ENCODE data around the gene HYAL3. TPM values are rescaled to one million over a fixed set of nuclear protein-coding genes. Genes with fewer than 3 reads are reported as not detected.

HYAL3 gene
- total and polyA plus RNA-seq, 2 of the 8 experiments (the other 6 are each of a cell fraction or from before 2014, with no cell fraction given): 3.2 to 12.2 TPM

DNA sequence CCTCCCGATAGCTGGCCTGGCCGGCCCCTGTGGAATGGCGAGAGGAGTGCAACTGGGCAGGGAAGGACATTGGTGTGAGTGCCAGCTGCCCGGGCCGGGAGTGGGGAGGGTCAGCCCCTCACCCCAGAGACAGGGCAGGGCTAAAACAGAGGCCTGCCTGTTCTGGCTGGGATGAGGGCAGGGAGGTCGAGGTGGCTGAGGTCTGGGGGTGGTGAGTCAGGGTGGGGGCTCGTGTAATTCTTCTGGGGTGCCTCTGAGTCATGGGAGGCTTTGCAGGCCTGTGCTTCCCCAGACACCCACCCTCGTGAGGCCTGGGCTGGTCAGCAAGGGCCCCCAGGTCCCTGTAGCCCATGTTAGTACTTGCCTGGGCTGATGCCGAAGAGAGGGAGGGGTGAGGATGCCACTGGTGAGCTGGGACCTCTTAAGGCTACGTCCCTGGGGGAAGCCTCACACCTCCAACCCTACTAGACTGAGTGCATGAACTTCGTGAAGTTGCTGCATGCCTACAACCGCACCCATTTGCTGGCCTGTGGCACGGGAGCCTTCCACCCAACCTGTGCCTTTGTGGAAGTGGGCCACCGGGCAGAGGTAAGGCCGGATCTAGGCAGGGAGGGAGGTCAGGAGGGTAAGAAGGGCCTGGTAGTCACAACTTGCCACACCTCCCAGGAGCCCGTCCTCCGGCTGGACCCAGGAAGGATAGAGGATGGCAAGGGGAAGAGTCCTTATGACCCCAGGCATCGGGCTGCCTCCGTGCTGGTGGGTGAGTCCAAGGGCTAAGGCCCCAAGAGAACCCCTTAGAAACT lies 28.6 kb downstream of the HYAL3 start:
- Histone ChIP-seq H2BK5ac (ENCODE audit: low read depth, low read length) (peak overlapping the region; percentile 39; the same call in 1 of the 2 replicates), H3K18ac (ENCODE audit: extremely low read depth, low read length) (no peak overlapping the region), H3K4me2 (ENCODE audit: insufficient read depth in 1 of 2, low read depth in 2 of 2, low read length in 2 of 2) (no peak overlapping the region), H3K27ac (ENCODE audit: low read depth, low read length) (no peak overlapping the region), H2AK5ac (ENCODE audit: low read depth, low read length) (no peak overlapping the region; the same call in none of the 2 replicates), H4K91ac (replicated peaks; ENCODE audit: insufficient read length, low read length) (no peak overlapping the region), H3K79me2 (ENCODE audit: control insufficient read depth in 1 of 2, insufficient read depth in 2 of 2, low read length in 2 of 2) (no peaks in the 10 kb centered on the region), H3K9ac (replicated peaks in 1 of 4; ENCODE audit: extremely low read depth in 1 of 4, low read depth in 3 of 4, low read length in 3 of 4) (no peak overlapping the region), H2BK20ac (ENCODE audit: low read length) (0 out of 2 replicates have a peak overlapping the region, but pooled peaks have one; percentile 61), H4K8ac (ENCODE audit: extremely low read depth, insufficient read depth, low read length) (no peak overlapping the region; the same call in 1 of the 2 replicates), H3K4me1 (replicated peaks in 1 of 4; ENCODE audit: control insufficient read depth in 3 of 4, insufficient read depth in 4 of 4, low read length in 3 of 4) (peaks cover 0 to 42% (median 33%) of the 10 kb centered on the region in 4 experiments; a peak in 6 of 7 replicates), H3K79me1 (ENCODE audit: low read depth, low read length) (no peaks in the 10 kb centered on the region), H4K20me1 (replicated peaks in 1 of 2; ENCODE audit: control insufficient read depth in 1 of 2, insufficient read depth in 2 of 2, low read length in 2 of 2) (peaks cover 0 to 1% of the 10 kb centered on the region in 2 experiments), H2BK15ac (ENCODE audit: low read length) (peak overlapping the region; percentile 40; the same call in 1 of the 2 replicates), H3K56ac (replicated peaks; ENCODE audit: insufficient read length, low read depth, low read length) (no peak overlapping the region), H3K14ac (ENCODE audit: insufficient read length) (no peak overlapping the region), H2BK120ac (replicated peaks; ENCODE audit: low read depth, low read length) (no peak overlapping the region), H3K9me3 (ENCODE audit: insufficient read depth in 2 of 2, low read depth in 1 of 2, low read length in 1 of 2) (no peaks in the 10 kb centered on the region), H3K4ac (replicated peaks; ENCODE audit: insufficient read length, low read depth, low read length) (peak overlapping the region; percentile 6), H2BK12ac (ENCODE audit: low read depth, low read length) (0 out of 2 replicates have a peak overlapping the region, but pooled peaks have one; percentile 55), H3K23me2 (ENCODE audit: low read depth, low read length) (peaks cover 4% of the 10 kb centered on the region; the same call in 1 of the 2 replicates), H3K36me3 (ENCODE audit: control insufficient read depth in 2 of 4, insufficient read depth in 4 of 4, low read length in 3 of 4) (no peaks in the 10 kb centered on the region), H2AFZ (ENCODE audit: low read length) (no peak overlapping the region), H3K27me3 (replicated peaks in 1 of 4; ENCODE audit: control insufficient read depth in 3 of 4, extremely low read depth in 1 of 4, insufficient read depth in 3 of 4, low read length in 3 of 4) (peaks cover 18 to 31% (median 26%) of the 10 kb centered on the region in 4 experiments), H4K5ac (ENCODE audit: insufficient read length, low read depth, low read length) (no peak overlapping the region), H3K23ac (ENCODE audit: insufficient read length) (no peak overlapping the region), H3K4me3 (ENCODE audit: extremely low read depth in 1 of 4, insufficient read depth in 2 of 4, low read depth in 3 of 4, low read length in 4 of 4) (no peak overlapping the region)
- DNase-seq (ENCODE audit: low read depth in 1 of 2, low spot score in 2 of 2): no peak
- POLR2A ChIA-PET (ENCODE audit: partially characterized antibody): interaction anchor here (1.5 to 4.4 kb wide), 3 partner anchors 11 to 24 kb away, joined by 5 to 35 read pairs (median 6); partner anchors contain the start of gene IFRD2
- CTCF ChIA-PET (ENCODE audit: partially characterized antibody): interaction anchor here (0.5 to 53.5 kb wide), 8 partner anchors 9 to 1522 kb away, joined by 3 to 2149 read pairs (median 26); partner anchors contain the start of genes GNAI2 and SLC38A3
- 86% methylated on average over 19 of the region's 19 CpGs; no CpG with 5 or more reads in 1 of the 2 experiments for WGBS, 2 experiments (ENCODE audit: extremely low coverage in 1 of 2, insufficient coverage in 1 of 2, insufficient read length in 1 of 2, insufficient replicate concordance in 2 of 2, low coverage in 1 of 2, low lambda C conversion rate in 2 of 2, missing lambda C conversion rate in 1 of 2)
- no peak for TF ChIP-seq KDM4A (IDR thresholded peaks at IDR 0.05; ENCODE audit: low read depth, low read length, severe bottlenecking)
- TF ChIP-seq SIRT6 (IDR thresholded peaks at IDR 0.05; ENCODE audit: low read length): no peak
- TF ChIP-seq NRF1 (IDR thresholded peaks at IDR 0.05; ENCODE audit: low read depth, low read length): no peak
- TF ChIP-seq CHD2 (IDR thresholded peaks at IDR 0.05; ENCODE audit: low read length): no peak
- no peak for TF ChIP-seq MAFK (IDR thresholded peaks at IDR 0.05; ENCODE audit: low read depth, low read length)
- no peak for TF ChIP-seq SRF (IDR thresholded peaks at IDR 0.05; ENCODE audit: low read depth, low read length)
- no peak for TF ChIP-seq SP2 (IDR thresholded peaks at IDR 0.05; ENCODE audit: low read length)
- no peak for TF ChIP-seq SAP30 (IDR thresholded peaks at IDR 0.05; ENCODE audit: insufficient read depth, insufficient replicate concordance, low read length)
- no peak for TF ChIP-seq JUND (IDR thresholded peaks at IDR 0.05; ENCODE audit: low read length)
- FAIRE-seq: no peak

Data from H1 (cell line).